K562 (cell line): ENCODE results near the gene CLSTN2. TPM values are rescaled to one million over a fixed set of nuclear protein-coding genes. Genes with fewer than 3 reads are reported as not detected.

Source experiments
- ATAC-seq: fragments of 200-7000 bp; cut with Tn5 transposase; 3 replicates; pipeline ENCODE4 v1.9.1; 2020; ENCODE audit warnings: moderate library complexity
- BruUV-seq: library from RNA; stranded (reverse); fragments of 400-500 nt; replicated peaks from 2 replicates; lab custom pipeline; 2021; lab: Mats Ljungman, UMichigan
- CTCF ChIA-PET: fragments of 300-600 bp; formaldehyde crosslinking; extraction: SDS; loops from one replicate; lab custom pipeline; 2021; ENCODE audit warnings: low intra/inter-chr PET ratio; lab: Yijun Ruan, JAX
- POLR2A ChIA-PET: fragments of 300-600, 350-650 bp; sonication (Branson Sonifier 250); formaldehyde crosslinking; extraction: SDS; loops from one replicate; lab custom pipeline; 2021; ENCODE audit warnings: antibody characterized with exemption, inconsistent platforms; lab: Yijun Ruan, JAX
- DNase-seq, 4 experiments: peaks; one replicate each; pipeline versions ENCODE4 v3.0.0 to v3.0.0-alpha.2; 2011 to 2018; ENCODE audit warnings: low spot score in 3 of 4, mixed read lengths in 3 of 4; ENCODE audit errors: extremely low read depth in 1 of 4
- FAIRE-seq: peaks from 2 replicates; lab custom pipeline; 2011; peaks lifted over from hg19 to GRCh38; lab: Jason Lieb, UNC
- H2AFZ ChIP-seq: 2 replicates; pipeline ENCODE4 v1.6.0; 2011; ENCODE audit warnings: low read depth, low read length, control low read depth, inconsistent platforms
- H3K27ac ChIP-seq: fragments of 200-600 bp; 3 replicates; pipeline ENCODE4 v1.8.0; 2011; ENCODE audit warnings: low read depth, mild to moderate bottlenecking, control low read depth, inconsistent platforms, low read length, moderate library complexity, mixed read lengths; ENCODE audit errors: extremely low read depth
- H3K27me3 ChIP-seq, 2 experiments: fragments of 300-600 bp in 1 of 2; 2 replicates in 1 of 2; 3 replicates in 1 of 2; pipeline versions ENCODE4 v1.6.0 to v1.8.0; 2011; ENCODE audit warnings: inconsistent platforms in 2 of 2, low read length in 2 of 2, mild to moderate bottlenecking in 1 of 2, mixed read lengths in 1 of 2, moderate library complexity in 1 of 2; ENCODE audit not compliant: control insufficient read depth in 2 of 2, insufficient read depth in 2 of 2
- H3K36me3 ChIP-seq: fragments of 300-600 bp; 3 replicates; pipeline ENCODE4 v1.8.0; 2011; ENCODE audit warnings: mild to moderate bottlenecking, low read length, inconsistent platforms; ENCODE audit not compliant: control insufficient read depth, insufficient read depth
- H3K4me1 ChIP-seq, 2 experiments: fragments of 200-600 bp in 1 of 2; replicated peaks in 1 of 2; 2 replicates in 1 of 2; 3 replicates in 1 of 2; pipeline versions ENCODE4 v1.5.1 to v1.8.0; 2011; ENCODE audit warnings: inconsistent platforms in 2 of 2, low read length in 2 of 2, mild to moderate bottlenecking in 1 of 2, mixed read lengths in 1 of 2, moderate library complexity in 1 of 2; ENCODE audit not compliant: control insufficient read depth in 2 of 2, insufficient read depth in 2 of 2
- H3K4me2 ChIP-seq: 2 replicates; pipeline ENCODE4 v1.6.1; 2011; ENCODE audit warnings: low read length, control low read depth, inconsistent platforms, mixed read lengths; ENCODE audit not compliant: insufficient read depth
- H3K4me3 ChIP-seq: fragments of 200-600 bp; sonication (generic), shearing (Covaris generic); 2 replicates; pipeline ENCODE4 v1.5.1; 2016; ENCODE audit warnings: control low read depth, inconsistent platforms
- H3K79me2 ChIP-seq: fragments of 200-600 bp; 3 replicates; pipeline ENCODE4 v1.8.0; 2011; ENCODE audit warnings: low read length, inconsistent platforms; ENCODE audit not compliant: control insufficient read depth, insufficient read depth
- H3K9ac ChIP-seq, 2 experiments: 2 replicates each; pipeline versions ENCODE4 v1.6.0 to v1.6.1; 2011; ENCODE audit warnings: low read depth in 2 of 2, low read length in 2 of 2, control low read depth in 1 of 2, inconsistent platforms in 1 of 2, mild to moderate bottlenecking in 1 of 2, mixed read lengths in 1 of 2; ENCODE audit not compliant: insufficient read depth in 1 of 2
- H3K9me1 ChIP-seq: one replicate; pipeline ENCODE4 v1.6.0; 2011; ENCODE audit warnings: inconsistent platforms, mild to moderate bottlenecking, low read length, moderate library complexity; ENCODE audit not compliant: control insufficient read depth, insufficient read depth
- H3K9me3 ChIP-seq: replicated peaks from 2 replicates; pipeline ENCODE4 v1.5.1; 2011; ENCODE audit warnings: low read depth, low read length, inconsistent platforms; ENCODE audit not compliant: control insufficient read depth, insufficient read depth
- H4K20me1 ChIP-seq: replicated peaks from 2 replicates; pipeline ENCODE4 v1.6.1; 2011; ENCODE audit warnings: low read length, inconsistent platforms, mixed read lengths; ENCODE audit not compliant: control insufficient read depth, insufficient read depth
- ARHGAP35 ChIP-seq: fragments of 450-650 bp; IDR thresholded peaks from 2 replicates; pipeline ENCODE4 v1.6.1; 2018; ENCODE audit not compliant: partially characterized antibody
- CREB5 ChIP-seq: fragments of 250-450 bp; sonication (Bioruptor Pico); IDR thresholded peaks from 2 replicates; pipeline ENCODE4 v1.5.0; 2020; ENCODE audit warnings: mild to moderate bottlenecking
- EP400 ChIP-seq: fragments of 450-650 bp; IDR thresholded peaks from 2 replicates; pipeline ENCODE4 v1.6.1; 2017; ENCODE audit warnings: antibody characterized with exemption, mild to moderate bottlenecking, moderate library complexity
- HNRNPUL1 ChIP-seq: fragments of 200-400 bp; formaldehyde crosslinking; IDR thresholded peaks from 2 replicates; pipeline ENCODE4 v1.6.1; 2017; ENCODE audit warnings: low read length
- MTA2 ChIP-seq: fragments of 450-650 bp; IDR thresholded peaks from 2 replicates; pipeline ENCODE4 v1.6.1; 2016; ENCODE audit warnings: low read depth
- NFRKB ChIP-seq: fragments of 450-650 bp; IDR thresholded peaks from 2 replicates; pipeline ENCODE4 v1.6.1; 2016; ENCODE audit warnings: low read depth
- RBM17 ChIP-seq: fragments of 200-400 bp; formaldehyde crosslinking; IDR thresholded peaks from 2 replicates; pipeline ENCODE4 v1.6.1; 2017; ENCODE audit warnings: low read depth, mild to moderate bottlenecking, low read length, borderline replicate concordance
- SIX5 ChIP-seq, 2 experiments: IDR thresholded peaks; 2 replicates each; pipeline ENCODE4 v1.6.1; 2011; ENCODE audit warnings: low read length in 2 of 2, borderline replicate concordance in 1 of 2, low read depth in 1 of 2, mild to moderate bottlenecking in 1 of 2, moderate library complexity in 1 of 2; ENCODE audit not compliant: insufficient read depth in 1 of 2
- TFE3 ChIP-seq: fragments of 450-650 bp; formaldehyde crosslinking; IDR thresholded peaks from 2 replicates; pipeline ENCODE4 v1.4.0; 2020; ENCODE audit warnings: mild to moderate bottlenecking, mixed read lengths
- TOE1 ChIP-seq, 2 experiments: fragments of 450-650 bp in 1 of 2; sonication (generic) in 1 of 2; formaldehyde crosslinking in 1 of 2; IDR thresholded peaks; 2 replicates each; pipeline versions ENCODE4 v1.7.1 to v1.8.0; 2016 to 2022; ENCODE audit warnings: borderline replicate concordance in 2 of 2, mild to moderate bottlenecking in 2 of 2, antibody characterized with exemption in 1 of 2, inconsistent platforms in 1 of 2, low read depth in 1 of 2, missing genetic modification reagents in 1 of 2, moderate library complexity in 1 of 2
- ZBTB34 ChIP-seq: fragments of 250-450 bp; sonication (Bioruptor Pico); IDR thresholded peaks from 2 replicates; pipeline ENCODE4 v1.8.0; 2021; ENCODE audit warnings: mild to moderate bottlenecking, moderate library complexity
- ZC3H4 ChIP-seq: sonication (generic); formaldehyde crosslinking; IDR thresholded peaks from 2 replicates; pipeline ENCODE4 v1.9.0; 2021; ENCODE audit warnings: missing genetic modification reagents, borderline replicate concordance
- ZNF175 ChIP-seq: fragments of 200-800 bp; sonication (Bioruptor generic); IDR thresholded peaks from 2 replicates; pipeline ENCODE4 v1.6.1; 2016; ENCODE audit warnings: low read depth, mild to moderate bottlenecking, missing genetic modification characterization, missing compliant biosample characterization
- WGBS: fragments of 100-300 bp; shearing (Covaris generic); methylation state at CpG from one replicate; pipeline ENCODE4 v1.1.6; 2016; ENCODE audit warnings: low coverage, mixed read lengths; ENCODE audit not compliant: insufficient coverage; ENCODE audit errors: missing lambda C conversion rate; 5-methylcytosine and 5-hydroxymethylcytosine counted together
- in situ Hi-C: fragments of 300-500 bp; cut with MboI; formaldehyde crosslinking; loops from 4 replicates; pipeline ENCODE4 v1.15.0; 2018; ENCODE audit warnings: inconsistent platforms, mixed read lengths
- intact Hi-C: fragments of 100-400 bp; cut with micrococcal nuclease; formaldehyde crosslinking; loops from 2 replicates; pipeline ENCODE4 v1.14.2; 2022
- polyA plus RNA-seq, 8 experiments: library from polyadenylated mRNA; depleted of rRNA in 4 of 8; stranded (reverse) in 5 of 8; unstranded in 3 of 8; fragments of >200 nt; fragmentation: Nextera tagmentation in 2 of 8; fragmentation: Illumina TruSeq in 1 of 8; extraction: Ambion mirVana in 2 of 8; extraction: Trizol in 1 of 8; gene quantifications; 2 replicates each; pipeline versions ENCODE4 v1.2.1 to v1.2.3, GENCODE V29; 2011 to 2014; ENCODE audit warnings: inconsistent platforms in 1 of 8, missing spikeins in 1 of 8
- total RNA-seq, 7 experiments: library from RNA; depleted of rRNA in 6 of 7; stranded (reverse); fragments of >200 nt in 6 of 7; fragmentation: Illumina TruSeq in 2 of 7; extraction: Trizol in 2 of 7; gene quantifications; 2 replicates each; pipeline versions ENCODE4 v1.2.1 to v1.2.3, GENCODE V29; 2011 to 2021; ENCODE audit warnings: low replicate concordance in 1 of 7

CLSTN2 gene
- total and polyA plus RNA-seq, 9 of the 15 experiments (the other 6 are each of a cell fraction or from before 2014, with no cell fraction given): 0.02 to 0.04 (median 0.04) TPM; not detected in 6

- no peak overlapping the region for H3K27ac ChIP-seq
- H3K4me3 ChIP-seq: no peak overlapping the region
- DNase-seq (no peak), FAIRE-seq (no peak), ATAC-seq (no peak)
- 4% methylated on average over 2 of the region's 2 CpGs for WGBS
- BruUV-seq: no TSS peak
- no peaks in the 10 kb centered on the region for H4K20me1 ChIP-seq
- POLR2A ChIA-PET: no interaction called here
- no peak overlapping the region for H3K4me2 ChIP-seq
- H3K9me3 ChIP-seq: no peaks in the 10 kb centered on the region
- no peaks in the 10 kb centered on the region for H3K9me1 ChIP-seq
- TF ChIP-seq CREB5: no peak
- TF ChIP-seq EP400: no peak
- TF ChIP-seq ARHGAP35: no peak
- no peak for TF ChIP-seq MTA2
- no peak for TF ChIP-seq HNRNPUL1
- TF ChIP-seq ZNF175 (CRISPR knock-in tag): no peak
- TF ChIP-seq RBM17: no peak
- no peak for TF ChIP-seq SIX5 (IDR thresholded peaks at IDR 0.05; ENCODE audit: borderline replicate concordance in 1 of 2, insufficient read depth in 1 of 2, low read depth in 1 of 2, low read length in 2 of 2)
- TF ChIP-seq TOE1 (IDR thresholded peaks at IDR 0.05; ENCODE audit: borderline replicate concordance): no peak
- no peak for TF ChIP-seq TOE1 (CRISPR knock-in tag; IDR thresholded peaks at IDR 0.05; ENCODE audit: borderline replicate concordance, low read depth)
- no peak for TF ChIP-seq ZBTB34 (CRISPR knock-in tag)
- TF ChIP-seq ZC3H4 (CRISPR knock-in tag): no peak
- TF ChIP-seq TFE3 (CRISPR knock-in tag): no peak
- TF ChIP-seq NFRKB: no peak
- H3K36me3 ChIP-seq: no peaks in the 10 kb centered on the region
- H3K27me3 ChIP-seq: no peaks in the 10 kb centered on the region
- CTCF ChIA-PET: no interaction called here
- H2AFZ ChIP-seq: no peak overlapping the region
- intact Hi-C loops (no loop called here), in situ Hi-C loops (no loop called here)
- H3K4me1 ChIP-seq: no peaks in the 10 kb centered on the region
- no peaks in the 10 kb centered on the region for H3K79me2 ChIP-seq
- H3K9ac ChIP-seq: no peak overlapping the region
These were observed 18.7 kb upstream of the CLSTN2 start for GRCh38 chr3:139916271-139916670.
